ENCODE data around the gene NBEAL1. TPM values are rescaled to one million over a fixed set of nuclear protein-coding genes. Genes with fewer than 3 reads are reported as not detected.
A peak's percentile ranks its signal among the peaks of the same experiment; 100 is the strongest.

Gene NBEAL1
- total RNA-seq, 3 donors from 2014 or later: 55.0 to 107 (median 81.0) TPM

DNA sequence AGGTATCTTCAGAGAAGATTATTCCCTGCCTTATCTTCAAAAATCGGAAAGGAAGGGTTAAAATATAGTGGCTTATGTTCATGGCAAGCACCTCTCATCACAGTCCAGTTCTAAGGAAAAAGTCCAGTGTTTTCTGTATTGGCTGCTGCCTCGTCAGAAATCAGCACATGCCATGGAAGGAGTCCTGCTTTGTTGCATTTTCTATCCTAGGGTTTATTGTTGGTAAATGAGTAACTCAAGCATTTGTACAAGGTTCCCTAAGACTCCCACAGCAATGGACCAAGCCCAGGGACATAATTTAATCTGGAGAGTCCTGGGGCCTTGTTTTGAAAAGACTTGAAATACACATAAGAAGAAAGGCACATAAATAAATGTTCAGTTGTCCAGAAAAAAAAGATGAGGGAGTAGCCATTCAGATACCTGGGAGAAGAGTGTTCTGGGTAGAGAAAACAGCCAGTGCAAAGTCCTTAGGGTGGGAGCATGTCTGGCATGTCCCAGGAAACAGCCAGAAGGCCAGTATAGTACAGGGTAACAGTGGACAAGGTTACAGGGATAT is 26.4 kb downstream of the NBEAL1 start:
- ATAC-seq (peak; percentile 97), DNase-seq (peak in 1 of 3 donors; percentile 72)
- Histone ChIP-seq H3K36me3 (ENCODE audit: low read depth) (no peaks in the 10 kb centered on the region), H3K9me3 (no peaks in the 10 kb centered on the region), H3K4me3 (no peak overlapping the region), H3K4me1 (ENCODE audit: low read depth) (peaks cover 18% of the 10 kb centered on the region)
- intact Hi-C loops (cut with DNase I, micrococcal nuclease): no loop called here
- no peak for TF ChIP-seq CTCF (IDR thresholded peaks at IDR 0.05)

- ATAC-seq: peak; percentile 70
- H3K36me3 ChIP-seq (ENCODE audit: low read depth): no peaks in the 10 kb centered on the region
- no peak overlapping the region for H3K4me3 ChIP-seq
- H3K9me3 ChIP-seq: no peaks in the 10 kb centered on the region
- intact Hi-C loops (cut with DNase I, micrococcal nuclease): no loop called here
- DNase-seq: no peak
- H3K4me1 ChIP-seq (ENCODE audit: low read depth): peaks cover 14% of the 10 kb centered on the region
- TF ChIP-seq CTCF (IDR thresholded peaks at IDR 0.05): no peak
Measured at GRCh38 chr2:203042178-203042577, 27.5 kb downstream of the NBEAL1 start.

DNA sequence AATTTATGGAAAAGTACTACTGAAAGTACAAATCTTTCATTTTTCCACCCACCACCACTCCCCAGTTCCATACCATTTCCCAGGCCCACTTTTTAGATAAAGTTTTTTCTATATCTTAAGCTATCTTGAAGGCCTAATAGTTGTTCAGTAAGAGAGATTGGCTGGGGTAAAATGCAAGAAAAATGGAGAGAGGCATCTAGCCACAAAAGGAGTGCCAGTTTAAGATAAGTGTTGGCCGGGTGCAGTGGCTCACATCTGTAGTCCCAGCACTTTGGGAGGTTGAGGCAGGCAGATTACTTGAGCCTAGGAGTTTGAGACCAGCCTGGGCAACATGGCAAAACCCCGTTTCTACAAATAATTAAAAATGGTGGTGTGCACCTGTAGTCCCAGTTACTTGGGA is 28.6 kb downstream of the NBEAL1 start:
- Histone ChIP-seq H3K36me3 (ENCODE audit: low read depth) (no peaks in the 10 kb centered on the region), H3K4me3 (no peak overlapping the region), H3K9me3 (no peaks in the 10 kb centered on the region), H3K4me1 (ENCODE audit: low read depth) (peaks cover 14% of the 10 kb centered on the region)
- intact Hi-C loops (cut with DNase I, micrococcal nuclease): no loop called here
- ATAC-seq (no peak), DNase-seq (no peak)
- no peak for TF ChIP-seq CTCF (IDR thresholded peaks at IDR 0.05)

DNA sequence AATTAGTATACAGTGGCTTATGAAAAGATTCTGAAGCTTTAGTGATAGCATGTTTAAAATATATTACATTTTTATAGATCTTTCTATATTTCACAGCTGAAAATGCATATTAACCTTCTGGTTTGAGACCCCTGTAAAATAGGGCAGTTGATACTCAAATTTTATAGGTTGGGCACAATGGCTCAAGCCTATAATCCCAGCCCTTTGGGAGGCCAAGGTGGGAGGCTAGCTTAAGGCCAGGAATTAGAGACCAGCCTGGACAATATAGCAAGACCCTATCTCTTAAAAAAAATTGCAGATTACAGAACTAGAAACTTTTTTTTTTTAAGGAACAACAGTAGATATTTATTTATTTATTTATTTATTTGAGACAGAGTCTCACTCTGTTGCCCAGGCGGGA is 31.2 kb downstream of the NBEAL1 start:
- Histone ChIP-seq H3K4me3 (no peak overlapping the region), H3K9me3 (no peaks in the 10 kb centered on the region), H3K36me3 (ENCODE audit: low read depth) (peaks cover 7% of the 10 kb centered on the region), H3K4me1 (ENCODE audit: low read depth) (peaks cover under 1% of the 10 kb centered on the region)
- ATAC-seq (no peak), DNase-seq (no peak)
- TF ChIP-seq CTCF (IDR thresholded peaks at IDR 0.05): no peak
- intact Hi-C loops (cut with DNase I, micrococcal nuclease): no loop called here

DNA sequence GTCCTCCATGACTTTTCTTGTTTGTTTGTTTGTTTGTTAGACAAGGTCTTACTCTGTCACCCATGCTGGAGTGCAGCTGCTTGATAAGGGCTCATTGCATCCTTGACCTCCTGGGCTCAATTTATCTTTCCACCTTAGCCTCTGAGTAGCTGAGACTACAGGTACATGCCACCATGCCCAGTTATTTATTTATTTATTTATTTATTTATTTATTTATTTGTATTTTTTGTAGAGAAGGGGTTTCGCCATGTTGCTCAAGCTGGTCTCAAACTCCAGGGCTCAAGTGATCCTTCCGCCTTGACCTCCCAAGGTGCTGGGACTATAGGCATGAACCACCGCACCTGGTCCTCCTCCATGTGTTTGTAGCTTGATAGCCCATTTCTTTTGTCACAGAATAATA is 37.9 kb downstream of the NBEAL1 start:
- no peak for TF ChIP-seq CTCF (IDR thresholded peaks at IDR 0.05)
- Histone ChIP-seq H3K9me3 (no peaks in the 10 kb centered on the region), H3K36me3 (ENCODE audit: low read depth) (peaks cover 7% of the 10 kb centered on the region), H3K4me3 (no peak overlapping the region), H3K4me1 (ENCODE audit: low read depth) (no peaks in the 10 kb centered on the region)
- DNase-seq (no peak), ATAC-seq (no peak)
- intact Hi-C loops (cut with DNase I, micrococcal nuclease): no loop called here

All from mucosa of descending colon (tissue), 3 donors.